ENCODE results near the gene BRD3.

GRCh38 chr9:134051319-134051718 lies 16.5 kb downstream of the BRD3 start:
- no peak for TF ChIP-seq CTCF (conservative IDR thresholded peaks at IDR 0.05)
- no peak for TF ChIP-seq EZH2 (IDR thresholded peaks at IDR 0.05; ENCODE audit: low read depth)
